ENCODE results near the gene SIL1.

DNA sequence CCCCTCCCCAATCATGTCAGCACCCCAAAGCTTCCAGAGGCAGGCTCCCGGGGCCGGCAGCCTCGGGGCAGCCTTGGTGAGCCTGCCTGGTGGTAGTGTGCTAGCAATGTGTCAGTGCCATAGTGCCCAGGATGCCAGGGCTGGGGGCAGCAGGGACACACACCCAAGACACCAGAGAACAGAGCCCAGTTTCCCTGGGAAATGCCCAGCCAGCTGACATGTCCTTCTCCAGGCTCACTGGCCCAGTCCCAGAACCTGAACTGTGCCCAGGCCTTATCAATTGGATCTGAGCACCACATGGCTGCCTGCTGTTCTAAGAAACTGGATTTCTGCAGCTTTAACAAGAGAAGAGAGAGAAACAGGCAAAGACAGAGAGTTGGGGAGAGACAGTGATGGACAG lies 248.2 kb downstream of the SIL1 start:
- TF ChIP-seq, protein P1, sequence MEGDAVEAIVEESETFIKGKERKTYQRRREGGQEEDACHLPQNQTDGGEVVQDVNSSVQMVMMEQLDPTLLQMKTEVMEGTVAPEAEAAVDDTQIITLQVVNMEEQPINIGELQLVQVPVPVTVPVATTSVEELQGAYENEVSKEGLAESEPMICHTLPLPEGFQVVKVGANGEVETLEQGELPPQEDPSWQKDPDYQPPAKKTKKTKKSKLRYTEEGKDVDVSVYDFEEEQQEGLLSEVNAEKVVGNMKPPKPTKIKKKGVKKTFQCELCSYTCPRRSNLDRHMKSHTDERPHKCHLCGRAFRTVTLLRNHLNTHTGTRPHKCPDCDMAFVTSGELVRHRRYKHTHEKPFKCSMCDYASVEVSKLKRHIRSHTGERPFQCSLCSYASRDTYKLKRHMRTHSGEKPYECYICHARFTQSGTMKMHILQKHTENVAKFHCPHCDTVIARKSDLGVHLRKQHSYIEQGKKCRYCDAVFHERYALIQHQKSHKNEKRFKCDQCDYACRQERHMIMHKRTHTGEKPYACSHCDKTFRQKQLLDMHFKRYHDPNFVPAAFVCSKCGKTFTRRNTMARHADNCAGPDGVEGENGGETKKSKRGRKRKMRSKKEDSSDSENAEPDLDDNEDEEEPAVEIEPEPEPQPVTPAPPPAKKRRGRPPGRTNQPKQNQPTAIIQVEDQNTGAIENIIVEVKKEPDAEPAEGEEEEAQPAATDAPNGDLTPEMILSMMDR (conservative IDR thresholded peaks at IDR 0.05 in 1 of 2, IDR thresholded peaks at IDR 0.05 in 1 of 2; ENCODE audit: low read depth in 1 of 2, low read length in 2 of 2) = no peak
- no peak for TF ChIP-seq EZH2 (IDR thresholded peaks at IDR 0.05; ENCODE audit: low read length, missing control alignments)

Data from fibroblast of lung (primary cell).